Articular chondrocyte of knee joint (primary cell): ENCODE measurements around the gene POLR3K. TPM values are rescaled to one million over a fixed set of nuclear protein-coding genes. Genes with fewer than 3 reads are reported as not detected.

Experiments
- small RNA-seq: library from RNA; depleted of rRNA; stranded (forward); fragments of <200 nt; gene quantifications from one replicate; pipeline ENCODE3, GENCODE V24; 2012
- total RNA-seq: library from RNA; depleted of rRNA; stranded (reverse); fragments of >200 nt; gene quantifications from 2 replicates; pipeline ENCODE4 v1.2.3, GENCODE V29; 2012

The POLR3K gene
- 1.8 and 2.1 TPM in 2 replicates for total RNA-seq

DNA sequence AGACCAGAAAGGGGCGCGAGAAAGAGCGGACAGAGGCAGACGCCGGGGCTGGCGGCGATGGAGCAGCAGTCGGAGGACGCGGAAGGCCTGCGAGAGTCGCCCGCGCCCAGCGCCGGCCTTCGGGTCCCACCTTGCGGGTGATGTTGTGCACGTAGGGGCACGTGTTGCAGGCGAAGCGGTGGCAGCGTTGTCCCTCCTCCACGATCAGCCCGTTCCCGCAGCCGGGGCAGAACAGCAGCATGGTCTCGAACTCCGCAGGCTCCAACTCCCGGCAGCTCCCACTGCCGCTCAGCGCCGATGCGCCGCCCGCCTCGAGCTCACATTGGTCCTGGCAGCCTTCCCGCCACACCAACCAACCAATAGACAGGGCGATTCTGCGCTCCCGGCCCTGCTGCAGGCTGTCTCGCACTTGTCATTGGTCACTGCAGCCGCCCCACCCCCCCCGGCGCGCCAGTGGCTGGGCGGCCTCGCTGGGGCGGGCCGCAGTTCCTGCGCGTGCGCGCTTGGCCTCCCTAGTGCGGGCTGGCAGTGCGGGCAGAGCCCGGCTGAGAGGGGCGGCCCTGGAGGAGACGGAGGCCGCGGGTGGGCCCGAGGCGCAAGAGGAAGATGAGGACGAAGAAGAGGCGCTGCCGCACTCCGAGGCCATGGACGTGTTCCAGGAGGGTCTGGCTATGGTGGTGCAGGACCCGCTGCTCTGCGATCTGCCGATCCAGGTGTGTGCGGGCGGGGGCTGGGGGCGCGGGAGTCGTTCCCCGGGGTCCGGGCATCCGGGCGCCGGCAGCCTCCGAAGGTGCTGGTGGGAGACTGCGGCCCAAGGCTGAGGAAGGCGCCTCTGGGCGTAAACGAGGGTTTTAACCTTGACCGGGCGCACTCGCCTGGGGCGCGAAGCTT is at the start of gene POLR3K, which contains the start of gene SNRNP25:
Gene POLR3K, minus strand, starts transcription at position 263 of the 891 bp plus-strand sequence. Its CDS starts 22 bp downstream, at position 241.
Gene SNRNP25, plus strand, starts transcription at position 483 of the 891 bp plus-strand sequence. Its CDS starts 189 bp downstream, at position 672.

GRCh38 chr16:77807-78443 is 24.5 kb upstream of the POLR3K start, which contains the start of gene MPG:
Gene MPG, plus strand, starts transcription at chr16:78225. Its CDS starts 85 bp downstream, at chr16:78310.

DNA sequence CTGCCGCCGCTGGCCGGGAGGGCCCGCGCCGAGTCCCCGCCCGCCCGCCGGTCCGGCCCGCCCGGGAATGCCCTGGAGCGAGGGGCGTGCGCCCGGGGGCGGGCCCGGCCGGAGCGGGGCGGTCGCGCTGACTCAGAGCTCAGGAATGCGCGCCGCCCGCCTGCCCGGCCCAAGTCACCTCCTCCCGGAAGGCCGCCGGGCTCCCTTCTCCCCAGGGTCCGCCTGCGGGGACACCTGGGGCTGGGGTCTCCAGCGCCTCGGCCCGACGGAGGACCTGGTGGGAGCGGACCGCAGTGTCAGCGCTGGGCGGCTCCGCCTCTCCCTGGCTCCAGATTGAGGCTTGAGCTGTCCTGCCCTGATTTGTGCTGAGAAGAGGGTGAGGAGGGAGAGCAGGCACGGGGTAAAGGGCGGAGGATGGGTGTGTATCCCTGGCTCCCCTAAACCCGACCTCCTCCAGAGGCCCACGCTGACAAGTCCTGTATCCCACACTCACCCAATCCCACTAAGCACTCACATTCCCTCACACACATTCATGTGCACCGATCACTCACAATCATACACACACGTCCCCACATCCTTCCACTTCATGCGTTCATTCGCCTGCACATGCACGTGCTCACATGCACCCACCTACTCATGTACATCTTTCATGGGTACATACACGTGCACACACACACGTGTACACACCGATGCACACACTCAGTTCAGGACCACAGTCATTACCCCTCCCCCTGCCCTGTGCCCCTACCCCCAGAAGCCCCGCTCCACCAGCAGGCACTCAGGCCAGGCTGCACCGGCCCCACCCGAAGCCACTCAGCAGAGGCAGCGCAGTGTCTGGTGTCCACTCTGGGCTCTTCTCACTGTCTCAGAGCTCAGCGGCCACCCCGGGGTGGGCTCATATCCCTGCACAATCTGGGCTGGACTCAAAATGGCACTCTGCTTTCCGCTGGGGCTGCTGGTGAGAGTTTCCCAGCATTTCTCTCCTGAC is 19.4 kb upstream of the POLR3K start, which contains the start of gene RHBDF1:
Gene RHBDF1, minus strand, starts transcription at position 71 of the 988 bp plus-strand sequence. CDS start 7,616 bp downstream, outside the sequence.

Small RNA genes lying within 50 kb of the gene (small RNA-seq; reads per million reads assigned to genes)
- gene MIR6859-4, result not detected
- not detected for gene Z69720.2

Other genes with a start within 250 kb of the POLR3K start
- 15.9 and 17.6 TPM in 2 replicates for gene SNRNP25, start 220 bp upstream of the POLR3K start, total RNA-seq
- 27.4 and 29.5 TPM in 2 replicates for gene RHBDF1, start 19.0 kb upstream of the POLR3K start, total RNA-seq
- gene MPG, start 24.6 kb upstream of the POLR3K start, total RNA-seq, result 91.7 and 116 TPM in 2 replicates
- 13.0 and 13.2 TPM in 2 replicates for gene NPRL3, start 85.1 kb upstream of the POLR3K start, total RNA-seq
- gene HBZ, start 99.0 kb upstream of the POLR3K start, total RNA-seq, result not detected in 2 replicates
- not detected in 2 replicates for gene HBM, start 112.4 kb upstream of the POLR3K start, total RNA-seq
- not detected in 2 replicates for gene HBA2, start 119.3 kb upstream of the POLR3K start, total RNA-seq
- not detected in 2 replicates for gene HBA1, start 123.1 kb upstream of the POLR3K start, total RNA-seq
- gene HBQ1, start 126.9 kb upstream of the POLR3K start, total RNA-seq, result not detected in 2 replicates
- gene LUC7L, start 175.8 kb upstream of the POLR3K start, total RNA-seq, result 42.7 and 47.3 TPM in 2 replicates
- 75.2 and 89.9 TPM in 2 replicates for gene FAM234A, start 181.2 kb upstream of the POLR3K start, total RNA-seq
- gene RGS11, start 222.3 kb upstream of the POLR3K start, total RNA-seq, result 2.6 and 3.5 TPM in 2 replicates
- gene ARHGDIG, start 227.0 kb upstream of the POLR3K start, total RNA-seq, result 0.22 TPM in 1 of 2 replicates, not detected in the other
- gene PDIA2, start 229.6 kb upstream of the POLR3K start, total RNA-seq, result not detected in 2 replicates